Activated CD4-positive, alpha-beta T cell treated with anti-CD3 and anti-CD28 coated beads for 1 hour (primary cell): ENCODE data around the gene CACNA2D1.

ENCODE experiments used
- DNase-seq: peaks from one replicate; pipeline ENCODE4 v3.0.0-alpha.2; 2020

CACNA2D1 gene

GRCh38 chr7:82443547-82444219 is at the start of gene CACNA2D1:
Gene CACNA2D1 (minus strand): TSS chr7:82443777.
- no peak for DNase-seq

GRCh38 chr7:82481499-82482097 is 38.0 kb upstream of the CACNA2D1 start:
- no peak for DNase-seq

DNA sequence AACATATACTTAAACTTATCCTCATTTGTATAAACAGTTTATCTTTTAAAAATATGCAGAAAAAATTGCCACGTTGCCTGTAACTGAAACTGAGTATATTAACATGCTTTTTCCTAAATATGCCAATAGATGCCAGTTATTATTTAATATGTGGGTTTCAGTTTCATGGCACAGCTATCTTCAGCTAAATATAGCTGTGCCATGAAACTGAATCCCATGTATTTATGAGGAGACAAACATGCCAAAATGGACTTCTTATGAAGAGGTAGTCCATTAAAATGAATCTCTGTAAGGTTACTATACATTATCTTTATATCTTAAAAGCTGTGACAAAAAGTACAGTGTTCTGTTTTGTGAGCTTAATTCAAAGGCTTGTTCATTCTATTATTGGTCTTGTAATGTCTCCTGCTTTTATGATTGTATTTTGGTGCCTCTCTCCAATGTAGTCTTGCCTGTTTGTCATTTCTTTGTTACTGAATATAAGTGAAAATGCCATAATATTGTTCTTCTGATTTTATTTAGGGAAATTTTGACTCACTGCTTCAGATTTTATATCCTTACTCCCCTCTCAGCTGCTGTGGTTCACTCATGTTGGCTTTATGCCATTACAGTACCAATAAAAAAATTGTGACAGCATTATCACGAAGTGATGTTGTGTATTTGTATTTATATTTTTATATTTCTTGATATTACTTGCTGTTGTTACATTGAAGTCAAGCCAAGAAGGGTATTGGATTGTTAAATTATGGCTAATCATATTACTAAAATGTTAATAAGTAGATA is 34.3 kb upstream of the CACNA2D1 start:
- no peak for DNase-seq

GRCh38 chr7:82472966-82473365 is 29.4 kb upstream of the CACNA2D1 start:
- no peak for DNase-seq

- no peak for DNase-seq
Measured at GRCh38 chr7:82471351-82472020, 27.9 kb upstream of the CACNA2D1 start.

GRCh38 chr7:82469207-82469606 is 25.6 kb upstream of the CACNA2D1 start:
- DNase-seq, result no peak

DNA sequence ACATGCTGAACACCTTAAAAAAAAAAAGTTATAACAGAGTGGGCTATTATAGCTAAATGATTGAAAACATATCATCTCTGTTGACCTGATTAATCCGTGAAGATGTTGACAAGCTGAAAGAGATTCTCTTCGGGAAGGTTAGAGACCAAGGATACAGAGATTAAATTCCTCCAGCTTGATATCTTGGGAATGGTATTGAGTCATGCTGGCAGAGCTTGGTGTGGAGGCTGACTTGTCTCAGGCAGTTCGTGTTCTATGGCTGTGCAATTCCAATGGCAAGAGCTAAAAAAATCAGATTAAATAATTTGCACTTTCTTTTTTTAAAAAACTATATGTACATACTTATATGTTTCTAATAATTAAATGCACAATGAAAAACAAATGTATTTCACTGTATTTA is 24.9 kb upstream of the CACNA2D1 start:
- DNase-seq, result no peak

GRCh38 chr7:82467020-82467419 is 23.4 kb upstream of the CACNA2D1 start:
- no peak for DNase-seq

DNA sequence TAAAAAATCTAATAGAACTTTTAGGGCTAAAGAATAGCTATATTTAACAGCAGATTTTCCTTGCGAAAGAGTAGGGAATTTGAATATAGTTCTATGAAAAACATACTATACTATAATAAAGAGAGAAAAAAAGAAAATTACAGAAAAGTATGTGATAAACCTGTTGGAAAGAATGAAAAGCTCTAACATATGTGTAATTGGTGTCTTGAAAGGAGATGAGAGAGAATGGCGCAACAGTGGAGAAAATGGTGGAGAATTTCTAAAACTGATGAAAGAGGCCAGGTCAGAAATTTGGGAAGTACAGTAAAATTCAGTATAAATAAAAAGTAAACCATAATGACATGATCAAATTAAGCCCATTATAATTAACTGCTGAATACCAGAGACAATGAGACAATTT is 20.8 kb upstream of the CACNA2D1 start:
- DNase-seq, result no peak

DNA sequence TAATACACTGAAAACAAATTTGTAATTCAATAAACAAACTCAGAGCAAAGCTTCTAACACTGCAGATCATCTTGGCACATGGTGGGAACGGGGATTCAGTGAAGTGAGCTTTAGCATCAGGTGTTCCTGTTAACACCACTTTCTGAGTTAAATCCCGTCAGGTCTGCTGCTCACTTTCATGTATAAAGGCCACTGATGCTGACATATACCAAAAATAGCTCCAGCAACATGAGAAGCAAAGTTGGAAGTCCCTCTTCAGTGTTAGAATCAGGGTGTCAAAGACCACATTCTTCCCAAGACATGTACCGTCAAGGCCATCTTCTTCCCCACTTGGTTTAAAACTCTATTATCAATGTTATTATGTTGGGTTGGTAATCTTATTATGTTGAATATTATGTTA is 11.7 kb upstream of the CACNA2D1 start:
- DNase-seq, result no peak

DNA sequence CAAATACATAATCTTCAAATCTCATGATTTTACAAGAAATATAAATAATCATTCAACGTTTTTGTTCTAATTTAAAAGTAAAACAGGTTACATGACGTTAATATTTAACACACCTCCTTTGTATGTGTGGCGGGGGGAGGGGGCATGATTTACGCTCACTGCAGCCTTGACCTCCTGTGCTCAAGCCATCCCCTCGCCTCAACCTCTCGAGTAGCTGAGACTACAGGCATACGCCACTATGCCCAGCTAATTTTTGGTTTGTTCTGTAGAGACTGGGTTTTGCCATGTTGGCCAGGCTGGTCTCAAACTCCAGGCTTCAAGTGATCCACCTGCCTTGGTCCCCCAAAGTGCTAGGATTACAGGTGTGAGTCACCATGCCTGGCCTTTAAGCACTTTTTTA is 7.2 kb upstream of the CACNA2D1 start:
- DNase-seq, result no peak

DNA sequence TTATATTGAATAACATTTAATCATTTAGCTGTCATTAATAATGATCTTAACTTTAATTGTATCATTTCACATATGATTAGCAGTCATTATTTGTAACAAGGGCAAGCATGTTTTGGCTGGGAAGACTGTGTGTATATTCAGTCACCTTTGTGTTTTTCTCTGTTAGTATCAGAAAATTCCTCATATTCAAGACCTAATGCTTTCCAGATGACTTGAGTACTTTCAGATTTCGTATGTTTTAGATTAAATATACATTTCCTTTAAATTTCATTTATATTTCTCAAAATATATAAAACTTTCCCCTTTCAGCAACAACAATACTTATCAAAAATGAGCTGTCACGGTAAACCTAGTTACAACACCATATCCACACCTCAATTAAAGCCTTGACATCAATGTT is 6.3 kb upstream of the CACNA2D1 start:
- DNase-seq, result no peak

GRCh38 chr7:82446897-82447296 is 3.3 kb upstream of the CACNA2D1 start:
- DNase-seq, result no peak

DNA sequence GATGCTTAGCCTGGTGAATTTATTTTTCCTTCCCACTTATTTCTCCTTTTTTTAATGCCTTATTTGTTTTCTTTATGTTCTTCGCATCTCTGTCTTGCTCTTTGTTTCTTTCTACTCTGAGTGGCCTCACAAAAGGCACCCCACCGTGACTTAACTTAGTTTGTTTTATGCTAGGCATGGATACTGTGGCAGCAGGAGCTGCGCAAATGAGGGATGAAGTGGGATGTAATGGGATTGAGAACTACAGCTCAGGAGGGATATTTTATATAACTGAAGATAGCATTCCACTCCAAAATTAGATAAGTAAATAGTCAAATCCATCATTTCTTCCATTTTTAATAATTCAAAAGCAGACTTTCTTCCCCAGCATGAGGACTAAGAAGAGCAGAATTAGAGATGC is 1.7 kb upstream of the CACNA2D1 start:
- no peak for DNase-seq

DNA sequence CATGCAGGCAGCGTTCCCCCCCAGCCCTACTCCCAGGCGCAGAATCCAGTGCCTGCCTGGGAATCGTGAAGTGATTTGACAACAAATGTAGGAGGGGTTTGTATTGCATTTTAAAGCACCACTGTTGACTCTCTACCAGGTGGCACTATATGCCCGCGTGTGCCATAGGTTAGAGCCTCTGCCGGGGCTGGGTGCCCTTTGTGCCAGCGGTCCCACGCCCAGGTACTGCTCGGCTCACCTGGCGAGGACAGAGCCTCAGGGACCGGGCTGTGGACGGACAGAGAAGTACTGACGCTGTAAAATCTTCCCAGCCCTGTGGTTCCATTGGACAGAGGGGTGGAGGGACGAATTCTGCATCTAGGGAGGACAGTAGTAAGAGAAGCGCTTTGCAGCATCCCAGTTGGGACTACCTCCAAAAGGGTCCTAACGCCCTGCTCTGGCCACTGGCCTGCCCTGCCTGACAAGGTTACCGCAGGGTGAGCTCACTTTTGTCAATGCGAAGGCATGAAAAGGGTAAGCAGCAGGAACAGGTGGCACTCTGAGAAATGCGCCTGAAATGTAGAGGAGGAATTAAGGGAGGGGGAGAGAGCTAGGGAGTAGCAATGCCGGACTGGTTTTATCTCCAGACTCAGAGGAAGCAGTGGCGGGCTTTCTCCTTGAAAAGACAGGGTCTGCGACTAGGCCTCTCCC is 788 bp upstream of the CACNA2D1 start:
- DNase-seq, result no peak

GRCh38 chr7:82443036-82443546 is 486 bp downstream of the CACNA2D1 start:
- no peak for DNase-seq

DNA sequence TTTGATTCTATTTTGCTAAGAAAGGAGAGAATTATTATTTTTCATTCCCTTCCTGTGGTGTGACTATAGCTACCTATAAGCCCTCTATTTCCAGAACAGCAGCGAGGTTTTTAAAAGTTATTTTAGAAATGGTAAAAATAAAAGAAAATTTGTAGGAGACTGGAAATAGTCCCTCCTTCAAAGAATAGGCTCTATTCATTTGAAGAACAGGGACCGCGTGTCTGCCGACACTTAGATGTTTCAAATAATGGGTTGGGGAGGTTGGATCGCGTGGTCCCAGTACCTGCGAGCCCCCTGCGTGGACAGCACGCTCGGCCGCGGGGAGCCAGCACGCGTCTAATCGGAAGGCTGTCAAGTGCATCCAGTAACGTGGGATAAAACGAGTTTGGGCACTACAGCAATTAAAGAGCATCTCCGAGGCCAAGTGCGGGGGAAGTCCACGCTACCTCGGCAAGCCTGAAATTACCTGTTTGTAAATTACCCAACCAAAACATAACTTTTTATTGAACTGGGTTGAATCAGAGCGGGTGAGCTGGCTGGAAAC is 1.0 kb downstream of the CACNA2D1 start:
- no peak for DNase-seq

DNA sequence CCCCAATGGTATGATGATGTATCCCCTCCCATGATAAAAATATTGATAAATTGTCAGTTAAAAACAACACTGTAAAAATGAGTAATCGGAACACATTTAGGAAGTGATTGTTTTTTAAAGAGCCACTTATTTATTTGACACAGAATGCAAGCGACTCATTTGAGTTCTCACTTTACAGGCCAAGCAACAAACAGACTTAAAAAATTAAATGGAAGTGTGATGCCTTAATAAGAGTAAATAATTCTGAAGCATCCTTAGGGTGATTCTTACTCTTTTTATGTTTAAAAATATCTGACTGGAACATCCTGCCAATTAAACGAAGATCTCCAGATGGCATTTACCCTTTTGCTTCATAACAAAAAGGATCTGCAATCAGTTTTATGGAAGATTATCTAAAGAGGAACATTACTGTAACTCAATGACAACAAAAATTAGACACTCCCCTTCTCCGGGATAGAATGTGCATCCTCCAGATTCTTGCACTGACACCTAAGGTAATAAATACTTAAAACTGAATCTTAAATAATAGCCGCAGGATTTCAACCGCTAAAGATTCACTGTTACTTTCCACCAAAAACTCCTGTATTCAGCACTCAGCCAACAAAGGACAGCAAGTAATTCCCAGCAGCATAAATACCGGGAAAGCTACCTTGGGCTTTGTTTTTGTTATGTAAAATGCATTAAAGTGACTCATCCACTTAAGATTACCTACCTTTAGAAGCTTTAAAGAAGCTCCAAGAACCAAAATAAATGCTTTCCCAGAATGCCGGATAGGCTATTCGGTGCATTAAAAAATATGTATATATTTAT is 1.7 kb downstream of the CACNA2D1 start:
- DNase-seq, result no peak

- no peak for DNase-seq
Measured at GRCh38 chr7:82438521-82438920, 5.1 kb downstream of the CACNA2D1 start.

GRCh38 chr7:82435769-82436168 is 7.8 kb downstream of the CACNA2D1 start:
- DNase-seq, result no peak

GRCh38 chr7:82434275-82435022 is 9.1 kb downstream of the CACNA2D1 start:
- DNase-seq, result no peak
